NK-92 (cell line): ENCODE results near the gene LIN37.
"Not testable (repeated sequence)": the region's sequence is repeated elsewhere in the genome, so short reads cannot be mapped to it uniquely, and the experiment has no call there.

ENCODE experiments used
- DNase-seq: peaks from one replicate; lab custom pipeline; 2025; ENCODE audit not compliant: unreplicated experiment; lab: John Stamatoyannopoulos, UW

LIN37 gene

GRCh38 chr19:35787227-35787799 lies 38.9 kb downstream of the LIN37 start:
- DNase-seq = no peak

- no peak for DNase-seq
Observed at GRCh38 chr19:35788205-35788960, 40.0 kb downstream of the LIN37 start.

GRCh38 chr19:35789195-35789977 lies 41.0 kb downstream of the LIN37 start:
- DNase-seq = no peak

DNA sequence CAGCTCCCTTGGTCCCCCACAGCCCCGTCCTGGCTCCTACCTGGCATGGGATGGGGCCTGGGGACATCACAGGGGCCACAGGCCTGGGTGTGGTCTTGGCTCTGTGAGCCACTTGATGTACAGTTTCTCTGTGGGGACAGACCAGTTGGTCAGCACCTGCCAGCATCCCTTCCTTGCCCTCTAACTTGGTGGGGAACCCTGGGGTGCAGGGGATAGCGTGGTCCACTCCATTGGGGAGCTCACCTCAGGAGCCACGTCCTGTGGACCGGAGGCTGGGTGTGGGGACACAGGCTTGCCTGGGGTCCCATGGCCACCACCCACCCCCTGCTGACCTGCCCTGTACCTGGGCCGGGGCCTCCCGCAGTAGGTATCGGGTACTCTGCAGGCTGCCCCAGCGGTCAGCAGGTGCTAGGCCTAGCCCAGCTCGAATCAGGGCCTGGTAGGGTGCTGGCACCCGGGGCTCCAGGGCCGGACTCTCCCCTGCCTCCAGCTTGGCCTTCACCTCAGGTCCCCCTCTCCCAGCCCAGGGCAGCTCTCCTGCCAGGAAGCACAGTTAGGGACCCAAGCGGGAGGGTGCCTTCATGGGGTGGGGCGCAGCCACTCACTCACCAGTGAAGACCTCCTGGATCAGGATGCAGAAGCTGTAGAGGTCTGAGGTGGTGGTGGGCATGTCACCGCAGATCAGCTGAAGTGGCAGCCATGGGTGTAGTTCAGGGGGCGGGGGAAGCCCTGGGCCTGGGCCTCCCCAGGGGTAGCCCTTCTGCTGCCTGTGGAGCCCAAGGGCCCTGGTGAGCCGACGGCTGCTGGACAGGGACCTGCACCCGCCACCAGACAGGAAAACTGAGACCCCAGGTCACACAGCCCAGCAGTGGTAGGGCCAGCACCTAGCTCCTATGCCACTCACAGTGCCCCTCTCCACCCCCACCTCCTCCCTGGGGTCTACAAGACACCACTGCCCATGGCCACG lies 41.9 kb downstream of the LIN37 start:
- no peak for DNase-seq

- DNase-seq = no peak
Observed at GRCh38 chr19:35790981-35791813, 42.8 kb downstream of the LIN37 start.

- no peak for DNase-seq
Observed at GRCh38 chr19:35791814-35792279, 43.5 kb downstream of the LIN37 start.

DNA sequence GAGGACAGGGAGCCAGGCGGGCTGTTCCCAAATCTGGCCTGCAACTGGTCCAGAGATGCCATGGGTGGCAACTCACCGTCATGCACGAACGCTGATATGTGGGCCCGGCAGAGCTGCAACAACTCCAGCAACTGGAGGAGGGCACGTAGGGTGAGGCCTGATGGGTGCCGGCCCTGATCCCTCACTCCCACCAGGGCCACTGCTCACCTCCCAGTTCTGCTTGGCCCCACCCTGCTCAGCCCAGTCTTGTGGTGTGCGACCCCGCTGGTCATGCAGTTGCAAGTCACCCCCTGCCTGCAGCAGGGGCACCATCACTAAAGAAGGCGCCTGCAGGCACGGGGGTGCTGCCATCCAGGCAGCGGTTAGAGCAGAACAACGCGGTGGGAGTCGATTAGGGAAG lies 43.9 kb downstream of the LIN37 start:
- no peak for DNase-seq

DNA sequence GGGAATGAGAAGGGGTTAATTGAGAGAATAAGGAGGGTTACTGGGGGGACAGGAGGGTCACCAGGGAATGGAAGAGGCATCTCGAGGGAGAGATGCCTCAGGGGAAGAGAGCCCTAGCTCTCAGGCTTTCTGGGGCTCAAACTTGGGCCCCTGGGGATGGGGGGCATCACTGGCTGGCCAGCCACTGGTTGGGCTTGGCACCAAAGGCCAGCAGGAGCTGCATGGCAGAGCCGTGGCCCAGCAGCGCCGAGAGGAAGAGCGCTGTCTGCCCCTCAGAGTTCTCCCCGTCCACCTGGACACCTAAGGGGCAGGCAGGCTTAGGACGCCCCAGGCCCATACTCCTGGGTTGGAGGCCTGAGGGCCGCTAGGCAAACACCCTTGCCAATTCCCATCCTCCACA lies 44.5 kb downstream of the LIN37 start:
- no peak for DNase-seq

DNA sequence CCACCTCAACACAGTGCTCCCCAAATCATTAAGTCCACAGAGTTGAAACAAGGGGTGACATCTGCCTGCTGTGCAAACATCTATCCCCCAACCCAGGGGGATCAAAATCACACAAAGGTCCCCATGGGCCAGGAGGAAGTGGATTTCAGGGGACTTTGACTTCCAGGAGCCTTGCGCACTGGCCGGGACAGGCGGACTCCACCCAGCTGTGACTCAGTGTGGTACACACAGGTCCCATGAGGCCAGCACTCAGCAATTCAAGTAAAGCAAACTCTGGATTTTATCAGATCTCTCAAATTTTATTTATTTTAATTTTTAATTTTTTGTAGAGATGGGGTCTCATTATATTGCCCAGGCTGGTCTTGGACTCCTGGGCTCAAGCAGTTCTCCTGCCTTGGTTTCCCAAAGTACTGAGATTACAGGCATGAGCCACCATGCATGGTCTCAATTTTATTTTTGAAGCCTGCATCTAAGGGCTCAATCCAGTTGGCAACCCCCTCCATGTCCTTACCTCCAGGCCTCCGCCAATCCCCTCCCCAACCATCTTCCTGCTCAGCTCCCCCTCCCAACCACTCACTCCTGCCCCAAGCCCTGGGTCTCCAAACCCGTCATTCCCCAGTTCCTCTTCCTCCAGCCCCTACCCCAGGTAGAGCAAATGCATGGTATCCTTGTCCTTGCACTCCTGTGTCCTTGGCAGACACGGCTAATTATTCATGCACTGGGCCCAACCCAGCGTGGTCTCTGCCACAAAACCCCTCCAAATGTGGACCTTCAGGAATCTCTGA lies 45.2 kb downstream of the LIN37 start:
- DNase-seq = no peak

DNA sequence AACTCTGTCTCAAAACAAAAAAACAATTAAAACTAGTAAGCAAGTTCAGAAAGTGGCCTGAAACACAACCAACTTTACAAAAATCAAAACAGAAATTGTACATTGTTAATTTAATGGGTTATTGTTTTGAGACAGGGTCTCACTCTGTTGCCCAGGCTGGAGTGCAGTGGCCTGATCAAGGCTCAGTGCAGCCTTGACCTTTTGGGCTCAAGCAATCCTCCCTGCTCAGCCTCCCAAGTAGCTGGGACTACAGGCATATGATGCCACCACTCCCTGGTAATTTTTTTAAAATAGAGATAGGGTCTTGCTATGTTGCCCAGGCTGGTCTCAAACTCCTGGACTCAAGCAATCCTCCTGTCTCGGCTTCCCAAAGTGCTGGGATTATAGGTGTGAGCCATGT lies 47.2 kb downstream of the LIN37 start:
- not testable (repeated sequence) for DNase-seq

GRCh38 chr19:35796645-35797542 lies 48.5 kb downstream of the LIN37 start:
- DNase-seq = no peak

GRCh38 chr19:35797663-35798062 lies 49.3 kb downstream of the LIN37 start:
- no peak for DNase-seq

GRCh38 chr19:35801828-35802227 lies 53.5 kb downstream of the LIN37 start:
- DNase-seq = no peak
